Renal cortical epithelial cell (primary cell): ENCODE data around the gene METTL6. TPM values are rescaled to one million over a fixed set of nuclear protein-coding genes. Genes with fewer than 3 reads are reported as not detected.
"Not testable (repeated sequence)": the region's sequence is repeated elsewhere in the genome, so short reads cannot be mapped to it uniquely, and the experiment has no call there.

Source experiments
- DNase-seq: peaks from one replicate; pipeline ENCODE4 v3.0.0-alpha.2; 2011; ENCODE audit warnings: low read depth
- total RNA-seq: library from RNA; depleted of rRNA; stranded (reverse); fragments of >200 nt; gene quantifications from 2 replicates; pipeline ENCODE4 v1.2.3, GENCODE V29; 2014

METTL6 gene
- 22.4 and 30.4 TPM in 2 replicates for total RNA-seq

DNA sequence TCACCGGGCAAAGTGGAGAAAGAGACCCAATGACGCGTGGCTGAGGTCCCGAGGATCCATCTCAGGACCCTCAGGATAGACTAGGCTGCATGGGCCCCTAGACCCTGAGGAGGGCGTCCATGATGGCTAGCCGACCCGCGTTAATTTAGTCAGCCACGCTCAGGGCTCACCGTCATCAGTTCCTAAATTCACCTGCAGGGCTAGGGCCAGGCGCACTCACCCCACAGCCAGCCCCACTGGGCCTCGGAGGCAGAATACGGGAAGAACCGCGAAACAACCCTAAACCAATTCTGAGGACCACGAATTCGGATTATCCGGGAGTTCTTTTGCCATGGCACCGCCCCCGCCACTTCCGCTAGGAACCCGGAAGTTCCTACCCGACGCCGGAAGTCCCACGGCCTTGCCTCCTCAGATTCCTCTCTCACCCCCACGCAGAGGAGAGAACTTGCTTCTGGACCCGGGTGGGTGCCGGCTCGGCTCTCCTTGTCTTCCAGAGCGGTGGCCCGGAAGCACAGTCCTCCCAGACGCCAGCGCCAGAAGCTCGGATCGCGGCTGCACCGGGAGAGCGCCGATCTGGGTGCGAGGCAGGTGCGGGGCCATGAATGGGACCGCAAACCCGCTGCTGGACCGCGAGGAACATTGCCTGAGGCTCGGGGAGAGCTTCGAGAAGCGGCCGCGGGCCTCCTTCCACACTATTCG, at the start of gene METTL6, which contains the start of gene EAF1:
TSS of gene METTL6 (minus strand) at position 363 of the 699 bp plus-strand sequence. CDS start 1,033 bp downstream, outside the sequence.
TSS of gene EAF1 (plus strand) at position 417 of the 699 bp plus-strand sequence. CDS start at position 599, 182 bp downstream.
- peak; percentile 62 for DNase-seq

GRCh38 chr3:15476378-15476777, 49.0 kb upstream of the METTL6 start:
- no peak for DNase-seq

- no peak for DNase-seq
Measured at GRCh38 chr3:15475161-15475560, 47.8 kb upstream of the METTL6 start.

DNA sequence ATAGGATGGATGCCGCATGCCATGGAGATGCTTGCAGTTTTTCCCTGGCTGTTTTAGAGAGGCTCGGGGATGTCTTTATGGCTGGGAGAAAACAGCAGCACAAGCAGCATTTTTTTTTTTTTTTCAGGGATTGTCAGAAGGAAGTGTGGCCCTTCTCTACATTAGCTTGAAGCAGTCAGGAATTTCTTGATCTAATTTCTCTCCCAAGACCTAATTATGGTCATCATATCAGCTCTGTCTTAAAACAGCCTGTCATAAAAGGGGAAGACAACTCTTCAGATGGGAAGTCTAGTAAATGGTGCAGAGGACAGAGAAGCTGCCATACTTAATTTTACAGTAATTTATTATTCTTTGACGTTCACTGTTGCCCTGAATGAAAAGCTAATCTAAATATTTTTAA, 44.5 kb upstream of the METTL6 start:
- no peak for DNase-seq

DNA sequence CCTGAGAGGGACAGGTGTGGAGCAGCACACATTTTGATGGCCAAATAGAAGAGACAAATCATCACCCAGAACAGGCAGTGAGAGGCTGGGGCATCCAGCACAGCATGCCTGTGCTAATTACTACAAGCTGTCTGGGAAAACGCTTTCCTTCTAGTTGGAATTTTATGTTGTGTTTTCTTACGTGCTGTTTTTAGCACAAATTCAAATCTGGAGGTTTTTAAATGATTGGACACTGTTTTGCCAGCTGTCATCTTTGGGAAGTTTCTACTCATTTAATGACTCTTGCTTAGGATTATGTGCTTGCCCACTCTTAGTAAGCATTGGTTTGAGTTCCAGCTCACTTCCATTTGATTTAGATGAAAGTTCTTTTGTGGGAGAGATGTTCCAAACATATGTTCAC, 43.5 kb upstream of the METTL6 start:
- no peak for DNase-seq

- DNase-seq, result no peak
Measured at GRCh38 chr3:15470261-15470660, 42.9 kb upstream of the METTL6 start.

GRCh38 chr3:15467227-15468181, 40.2 kb upstream of the METTL6 start:
- DNase-seq, result no peak

DNA sequence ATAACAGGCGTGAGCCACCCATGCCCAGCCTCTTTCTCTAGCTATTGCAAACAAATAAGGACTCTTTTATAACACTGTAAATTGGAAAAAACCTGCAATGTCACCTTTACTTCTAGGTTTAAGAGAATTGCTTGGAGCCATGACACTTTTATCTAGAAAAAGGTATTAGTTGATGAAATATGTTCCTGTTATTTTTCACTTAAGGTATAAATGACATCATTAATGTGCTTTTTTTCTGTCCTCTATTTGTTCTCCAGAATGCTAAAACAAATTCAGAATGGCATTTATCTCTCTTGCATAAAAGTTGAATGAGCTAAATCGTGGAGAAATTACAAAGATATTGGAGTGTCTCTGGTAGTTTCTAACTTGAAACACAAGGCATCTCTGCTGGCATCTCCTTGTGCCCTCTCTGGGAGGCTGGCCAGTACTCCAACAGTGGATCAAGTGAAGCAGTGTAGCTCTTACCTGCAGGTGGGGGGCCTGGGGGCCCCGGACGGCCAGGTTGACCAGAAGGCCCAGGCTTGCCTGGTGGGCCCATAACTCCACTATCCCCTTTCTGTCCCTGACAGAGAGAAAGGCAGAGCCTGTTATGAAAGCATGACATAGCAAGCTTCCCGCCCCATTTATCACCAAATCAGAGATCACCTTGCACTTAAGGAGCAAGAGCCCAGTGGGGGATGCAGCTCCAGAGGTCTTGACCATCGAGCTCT, 38.7 kb upstream of the METTL6 start:
- DNase-seq, result no peak

DNA sequence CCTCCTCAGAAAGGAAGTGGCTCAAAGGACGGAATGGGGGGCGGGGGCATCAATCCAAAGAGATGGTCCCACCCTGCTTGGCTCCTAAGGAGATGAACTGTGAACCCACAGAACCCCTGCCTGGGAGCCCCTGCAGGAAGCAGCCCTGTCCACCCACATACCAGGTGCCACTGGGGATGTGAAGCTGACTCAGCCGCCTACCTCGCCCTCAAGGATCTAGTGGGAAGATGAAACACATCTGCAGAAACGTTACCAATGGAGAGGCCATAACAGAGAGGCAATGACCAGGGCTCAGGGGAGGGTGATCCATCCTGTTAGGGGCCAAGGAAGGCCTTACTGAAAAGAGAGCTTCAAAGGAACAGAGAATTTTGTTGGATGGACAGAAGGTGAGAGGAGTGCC, 35.1 kb upstream of the METTL6 start:
- DNase-seq, result no peak

- DNase-seq, result no peak
Measured at GRCh38 chr3:15460891-15461531, 33.7 kb upstream of the METTL6 start.

- DNase-seq, result no peak
Measured at GRCh38 chr3:15458212-15458780, 31.0 kb upstream of the METTL6 start.

- DNase-seq, result not testable (repeated sequence)
Measured at GRCh38 chr3:15456915-15457314, 29.6 kb upstream of the METTL6 start.

DNA sequence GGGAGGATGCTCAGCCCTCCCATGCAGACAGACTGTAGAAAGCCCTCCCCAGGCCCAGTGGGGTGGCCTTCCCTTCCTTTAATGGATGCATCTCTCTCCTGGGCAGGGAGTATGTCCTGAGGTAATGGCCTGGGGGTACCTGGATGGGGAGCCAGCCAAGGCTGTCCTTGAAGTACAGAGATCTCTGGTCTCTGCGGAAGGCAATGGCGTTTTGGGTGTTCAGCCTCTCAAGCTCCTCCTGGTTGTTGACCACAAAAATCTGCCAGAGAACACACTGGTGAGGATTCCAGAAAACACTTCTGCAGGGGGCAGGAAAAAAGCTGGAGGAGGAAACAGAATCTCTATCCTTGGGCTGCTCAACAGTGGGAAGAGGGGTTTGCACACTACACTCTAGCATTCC, 29.0 kb upstream of the METTL6 start:
- DNase-seq, result no peak

- DNase-seq, result no peak
Measured at GRCh38 chr3:15455756-15456155, 28.4 kb upstream of the METTL6 start.

- no peak for DNase-seq
Measured at GRCh38 chr3:15454965-15455364, 27.6 kb upstream of the METTL6 start.

DNA sequence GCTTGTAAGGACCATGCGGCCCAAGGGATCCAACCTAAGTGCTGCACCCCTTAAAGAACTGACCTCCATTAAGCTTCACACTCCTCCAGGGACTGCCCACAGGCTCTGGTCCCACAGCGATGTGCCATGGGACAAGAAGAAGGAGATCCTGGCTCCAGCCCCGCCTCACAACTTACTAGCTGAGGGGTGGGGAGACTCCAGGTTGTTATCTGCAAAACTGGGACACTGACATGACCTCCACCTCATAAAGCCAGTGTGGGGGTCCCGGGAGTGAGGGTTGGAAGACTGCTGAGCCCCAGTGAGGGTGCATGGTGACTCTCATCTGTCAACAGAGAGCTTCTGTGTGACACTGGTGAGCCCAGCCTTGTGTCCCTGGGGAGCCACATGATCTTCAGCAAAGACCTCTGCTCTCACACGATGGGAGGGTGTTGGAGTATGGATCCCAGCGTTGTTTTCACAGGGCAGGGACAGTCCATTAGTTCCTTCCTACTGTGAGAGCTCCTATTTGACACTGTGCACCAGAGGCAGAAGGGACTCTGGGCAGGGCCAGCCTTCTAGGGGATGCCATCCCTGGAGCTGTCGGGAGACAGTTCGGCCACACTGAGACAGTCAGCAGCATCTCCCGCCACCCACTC, 26.8 kb upstream of the METTL6 start:
- DNase-seq, result no peak

GRCh38 chr3:15453501-15453900, 26.2 kb upstream of the METTL6 start:
- no peak for DNase-seq

GRCh38 chr3:15452961-15453360, 25.6 kb upstream of the METTL6 start:
- no peak for DNase-seq

DNA sequence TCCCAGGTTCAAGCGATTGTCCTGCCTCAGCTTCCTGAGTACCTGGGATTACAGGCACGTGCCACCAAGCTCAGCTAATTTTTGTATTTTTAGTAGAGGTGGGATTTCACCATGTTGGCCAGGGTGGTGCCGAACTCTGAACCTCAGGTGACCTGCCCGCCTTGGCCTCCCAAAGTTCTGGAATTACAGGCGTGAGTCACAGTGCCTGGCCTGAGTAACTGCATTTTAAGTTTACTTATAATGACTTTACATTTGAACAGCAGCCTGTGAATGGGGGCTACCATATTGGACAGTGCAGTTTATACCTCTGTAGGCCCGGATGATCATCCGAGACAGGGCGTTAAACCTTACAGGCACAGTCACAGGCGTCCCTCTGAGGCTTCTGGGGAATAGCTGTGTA, 24.8 kb upstream of the METTL6 start:
- no peak for DNase-seq

GRCh38 chr3:15451216-15452113, 24.1 kb upstream of the METTL6 start:
- DNase-seq, result no peak
